Globus pallidus (tissue), 1 donor: ENCODE data around the gene SH3BGRL2.

ENCODE experiments used
- DNase-seq: peaks from one replicate; pipeline ENCODE4 v3.0.0-alpha.2; 2015; ENCODE audit warnings: low spot score

Gene SH3BGRL2

DNA sequence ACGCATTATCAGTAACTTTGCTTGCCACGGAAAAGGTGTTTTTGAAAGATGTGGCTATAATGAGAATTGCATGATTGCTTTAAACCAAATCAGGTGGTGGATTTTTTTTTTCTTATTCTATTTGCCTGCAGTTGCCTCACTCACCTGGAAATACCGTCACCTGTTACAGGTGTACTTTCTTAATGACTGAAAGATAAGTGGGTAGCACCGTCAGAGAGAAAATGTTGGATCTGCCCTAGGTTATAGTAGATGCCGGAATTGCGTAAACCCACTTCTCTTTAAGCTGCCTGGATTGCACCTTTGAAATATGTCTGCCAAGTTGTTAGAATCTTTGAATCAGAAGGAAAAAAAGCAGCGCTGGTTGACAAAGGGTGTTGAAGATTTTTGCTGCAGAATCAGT is 68.5 kb downstream of the SH3BGRL2 start:
- DNase-seq: no peak

DNA sequence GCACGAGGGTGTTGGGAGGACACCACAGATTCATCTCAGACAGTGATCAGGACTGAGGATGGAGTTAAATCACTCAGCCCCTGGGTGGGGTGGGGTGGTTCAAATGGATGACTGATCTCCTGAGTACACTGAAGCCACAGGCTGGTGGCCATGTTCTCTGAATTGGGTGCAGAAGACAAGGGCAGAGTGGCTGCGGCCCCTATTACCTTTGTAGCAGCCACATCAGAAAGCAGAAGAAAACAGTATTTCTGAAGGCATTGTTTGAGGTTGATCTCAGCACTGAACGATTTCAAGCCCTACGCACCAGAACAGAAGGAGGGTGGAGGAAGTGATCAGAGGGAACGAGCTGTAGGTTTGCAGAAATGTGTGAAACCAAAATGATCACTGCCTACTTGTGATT is 71.6 kb downstream of the SH3BGRL2 start:
- DNase-seq: no peak

DNA sequence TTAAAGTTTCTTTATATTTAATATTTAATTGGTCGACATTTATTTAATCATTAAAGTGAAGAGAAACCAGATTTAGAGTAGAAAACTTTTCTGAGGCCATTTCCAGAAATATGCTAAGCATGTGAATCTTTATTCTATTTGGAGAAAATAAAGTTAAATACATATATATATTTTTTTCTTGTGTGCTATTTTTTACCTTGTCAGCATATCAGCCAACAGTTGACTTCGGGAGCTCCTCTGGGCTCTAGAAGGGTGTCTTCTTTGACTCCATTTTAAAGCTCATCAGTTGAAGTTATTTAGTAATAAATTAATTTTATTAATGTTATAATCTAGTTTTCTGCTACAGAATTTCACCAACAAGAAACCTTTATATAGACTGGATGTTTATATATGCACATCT is 73.1 kb downstream of the SH3BGRL2 start:
- DNase-seq: no peak

DNA sequence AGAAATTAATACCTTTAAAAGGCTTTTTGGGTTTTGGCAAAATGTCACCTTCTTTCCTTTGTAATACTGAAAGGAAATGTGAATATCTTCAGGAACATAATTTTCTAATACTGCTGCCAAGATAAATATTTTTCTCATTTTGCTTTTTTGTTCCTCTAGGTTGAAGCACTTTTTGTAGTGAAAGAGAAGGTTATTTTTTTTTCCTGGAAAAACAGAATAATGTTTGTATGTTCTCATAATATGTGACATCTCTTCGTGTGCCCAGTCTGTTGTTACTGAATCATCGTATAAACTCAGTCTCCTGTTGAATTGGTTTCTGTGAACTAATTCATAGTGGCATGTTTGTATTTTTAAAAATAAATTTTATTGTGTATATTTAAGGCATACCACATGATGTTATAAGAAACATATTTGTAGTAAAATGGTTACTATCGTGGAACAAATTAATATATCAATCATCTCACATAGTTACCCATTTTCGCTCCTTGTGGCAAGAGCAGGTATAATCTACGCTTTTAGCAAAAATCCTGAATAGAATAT is 74.4 kb downstream of the SH3BGRL2 start:
- no peak for DNase-seq

DNA sequence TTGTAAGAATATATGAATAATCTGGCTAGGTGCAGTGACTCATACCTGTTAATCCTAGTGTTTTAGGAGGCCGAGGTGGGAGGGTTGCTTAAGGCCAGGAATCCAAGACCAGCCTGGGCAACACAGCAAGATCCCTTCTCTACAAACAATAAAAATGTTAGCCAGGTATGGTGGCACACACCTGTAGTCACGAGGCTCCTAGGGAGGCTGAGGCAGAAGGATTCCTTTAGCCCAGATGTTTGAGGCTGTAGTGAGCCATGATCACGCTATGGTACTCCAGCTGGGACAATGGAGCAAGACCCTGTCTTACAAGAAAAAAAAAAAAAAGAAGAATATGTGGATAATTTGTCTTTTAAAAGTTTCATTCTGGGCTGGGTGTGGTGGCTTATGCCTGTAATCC is 75.4 kb downstream of the SH3BGRL2 start:
- DNase-seq: no peak

- no peak for DNase-seq
Measured at GRCh38 chr6:79707621-79708020, 76.5 kb downstream of the SH3BGRL2 start.

- DNase-seq: no peak
Measured at GRCh38 chr6:79708095-79708791, 77.1 kb downstream of the SH3BGRL2 start.

- DNase-seq: no peak
Measured at GRCh38 chr6:79710127-79710526, 79.0 kb downstream of the SH3BGRL2 start.

DNA sequence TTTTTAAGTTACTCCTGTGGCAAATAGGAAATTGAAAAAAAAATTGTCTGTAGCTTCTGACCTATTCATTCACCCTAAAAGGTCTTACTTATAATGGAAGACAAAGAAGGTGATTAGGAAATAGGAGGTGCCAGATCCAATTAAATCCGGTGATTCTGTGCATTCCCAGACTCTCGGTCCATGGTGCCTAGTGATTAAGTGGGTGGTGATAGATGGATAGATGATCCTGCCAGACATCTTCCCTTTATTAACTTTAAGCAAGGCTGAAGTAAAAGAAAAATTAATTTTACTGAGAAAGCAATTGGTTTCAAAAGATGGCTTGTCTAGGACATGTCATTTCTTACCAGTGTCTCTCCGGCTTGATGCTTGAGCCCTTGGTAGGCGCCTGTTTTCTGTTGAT is 80.0 kb downstream of the SH3BGRL2 start:
- DNase-seq: no peak

DNA sequence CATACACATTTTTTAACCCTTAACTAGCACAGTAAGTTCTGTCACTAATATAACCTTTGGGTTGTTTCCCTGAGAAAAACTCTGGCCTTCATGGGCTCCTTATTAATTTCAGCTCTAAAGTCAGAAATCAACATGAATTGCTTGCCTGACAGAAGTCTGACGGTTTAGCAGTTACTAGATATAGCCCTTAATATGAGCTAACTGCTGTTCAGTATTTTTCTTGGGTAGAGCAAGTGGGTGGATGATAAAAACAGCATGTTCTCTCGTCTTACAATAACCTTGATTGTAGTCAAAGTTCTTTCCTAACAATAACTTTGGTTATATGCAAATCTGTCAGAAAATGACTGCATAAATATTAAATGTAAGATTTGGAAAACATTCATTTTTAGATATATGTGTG is 81.0 kb downstream of the SH3BGRL2 start:
- no peak for DNase-seq

- no peak for DNase-seq
Measured at GRCh38 chr6:79712616-79713135, 81.5 kb downstream of the SH3BGRL2 start.

DNA sequence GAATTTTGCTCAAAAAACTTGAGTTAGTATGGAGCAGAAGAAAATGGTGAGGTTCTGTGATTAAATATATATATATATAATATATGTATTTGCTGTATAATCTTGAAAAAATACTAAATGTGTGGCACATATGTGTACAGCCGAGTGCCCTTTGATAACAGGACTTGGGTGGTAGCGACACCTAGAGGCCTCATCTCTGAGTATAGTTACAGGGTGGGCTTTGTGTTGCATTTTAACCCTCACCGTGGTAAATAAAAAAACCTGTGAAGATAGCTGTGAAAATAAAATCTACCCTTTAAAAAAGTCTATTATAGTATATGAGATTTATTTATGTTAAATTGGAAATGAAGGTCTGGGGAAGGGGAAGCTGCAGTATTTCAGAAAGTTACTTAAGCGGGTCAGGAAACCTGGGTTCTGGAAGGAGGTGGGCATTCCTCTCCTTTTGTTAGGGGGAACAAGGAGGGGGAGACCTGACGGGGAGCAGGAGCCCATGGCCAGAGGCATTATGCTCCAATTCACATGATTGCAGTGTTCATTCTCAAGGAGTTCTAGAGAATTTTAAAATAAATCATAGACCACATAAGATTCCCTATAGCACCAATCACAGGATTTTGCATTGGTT is 82.7 kb downstream of the SH3BGRL2 start:
- peak; percentile 29 for DNase-seq

DNA sequence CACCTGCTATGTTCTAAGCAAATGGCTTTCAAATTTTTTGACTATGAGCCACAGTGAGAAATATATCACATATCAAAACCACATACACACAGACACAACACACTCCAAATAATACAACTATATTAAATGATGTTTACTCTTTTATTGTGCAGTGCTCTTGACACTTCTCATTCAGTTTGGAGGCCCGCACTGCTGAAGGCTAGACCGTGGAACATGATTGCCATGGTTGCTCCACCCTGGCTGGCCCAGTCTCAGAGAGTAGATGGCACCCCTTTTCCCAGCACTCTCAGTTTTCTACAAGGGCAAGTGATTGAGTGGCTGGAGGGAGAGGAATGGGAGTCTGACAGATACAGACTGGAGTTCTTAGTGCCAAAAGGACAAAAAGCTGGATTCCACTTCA is 86.9 kb downstream of the SH3BGRL2 start:
- DNase-seq: no peak

- DNase-seq: no peak
Measured at GRCh38 chr6:79718509-79719247, 87.5 kb downstream of the SH3BGRL2 start.

GRCh38 chr6:79719248-79719960 is 88.3 kb downstream of the SH3BGRL2 start:
- no peak for DNase-seq

- no peak for DNase-seq
Measured at GRCh38 chr6:79724816-79725215, 93.7 kb downstream of the SH3BGRL2 start.

GRCh38 chr6:79731471-79731870 is 100.3 kb downstream of the SH3BGRL2 start:
- DNase-seq: no peak

- no peak for DNase-seq
Measured at GRCh38 chr6:79733388-79733787, 102.3 kb downstream of the SH3BGRL2 start.

DNA sequence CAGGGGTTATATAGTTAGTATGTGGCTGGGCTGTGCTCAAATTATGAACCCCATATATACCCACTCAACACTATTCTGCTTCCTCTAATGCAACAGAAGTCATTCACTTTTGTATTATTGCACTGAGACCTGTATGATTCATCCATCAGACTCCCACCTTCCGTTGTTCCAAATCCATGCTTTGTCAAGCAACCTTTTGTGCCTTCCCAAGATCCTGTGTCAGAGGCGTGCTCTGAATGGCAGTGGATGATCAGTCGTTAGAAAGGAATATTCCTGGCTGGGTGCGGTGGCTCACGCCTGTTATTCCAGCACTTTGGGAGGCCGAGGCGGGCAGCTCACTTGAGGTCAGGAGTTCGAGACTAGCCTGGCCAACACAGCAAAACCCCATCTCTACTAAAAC is 103.2 kb downstream of the SH3BGRL2 start:
- no peak for DNase-seq

GRCh38 chr6:79735183-79735582 is 104.1 kb downstream of the SH3BGRL2 start:
- no peak for DNase-seq

GRCh38 chr6:79737172-79737571 is 106.0 kb downstream of the SH3BGRL2 start:
- peak; percentile 11 for DNase-seq

GRCh38 chr6:79742030-79742429 is 110.9 kb downstream of the SH3BGRL2 start:
- no peak for DNase-seq
